Upper lobe of right lung (tissue), 1 donor: ENCODE data around the gene STX4. TPM values are rescaled to one million over a fixed set of nuclear protein-coding genes. Genes with fewer than 3 reads are reported as not detected.
"Not testable (repeated sequence)": the region's sequence is repeated elsewhere in the genome, so short reads cannot be mapped to it uniquely, and the experiment has no call there.

ENCODE experiments used
- ATAC-seq: fragments of 200-7000 bp; cut with Tn5 transposase; one replicate; pipeline ENCODE4 v1.9.1; 2020; ENCODE audit warnings: mild to moderate bottlenecking, moderate library complexity
- DNase-seq: peaks from one replicate; pipeline ENCODE4 v3.0.0-alpha.2; 2020
- H3K27ac ChIP-seq: fragments of 200-600 bp; one replicate; pipeline ENCODE4 v1.8.0; 2022
- H3K27me3 ChIP-seq: fragments of 200-600 bp; one replicate; pipeline ENCODE4 v1.8.0; 2022; ENCODE audit warnings: mild to moderate bottlenecking
- H3K36me3 ChIP-seq: fragments of 200-600 bp; one replicate; pipeline ENCODE4 v1.8.0; 2022
- H3K4me1 ChIP-seq: fragments of 200-600 bp; one replicate; pipeline ENCODE4 v1.8.0; 2022
- H3K4me3 ChIP-seq: fragments of 200-600 bp; one replicate; pipeline ENCODE4 v1.8.0; 2022; ENCODE audit warnings: mild to moderate bottlenecking
- H3K9me3 ChIP-seq: fragments of 200-600 bp; one replicate; pipeline ENCODE4 v1.8.0; 2022
- intact Hi-C: fragments of 100-400 bp; cut with DNase I; formaldehyde crosslinking; loops from one replicate; pipeline ENCODE4 v1.11.0; 2022
- total RNA-seq: library from RNA; stranded (reverse); fragmentation: NEBNext Ultra II Directional; extraction: Animal tissue kit (Norgen Biotek cat#: 25700); gene quantifications from one replicate; pipeline ENCODE4 v1.2.1, GENCODE V29; 2021
- TF ChIP-seq, protein P1 (sequence below): fragments of 200-600 bp; IDR thresholded peaks from one replicate; pipeline ENCODE4 v1.8.0; 2022; ENCODE audit warnings: antibody characterized with exemption
- donor health status: DM: no; HTN: yes; CAD: no; lungs with severe emphysema.

STX4 gene
- total RNA-seq, 1 donor from 2014 or later, result 91.7 TPM

DNA sequence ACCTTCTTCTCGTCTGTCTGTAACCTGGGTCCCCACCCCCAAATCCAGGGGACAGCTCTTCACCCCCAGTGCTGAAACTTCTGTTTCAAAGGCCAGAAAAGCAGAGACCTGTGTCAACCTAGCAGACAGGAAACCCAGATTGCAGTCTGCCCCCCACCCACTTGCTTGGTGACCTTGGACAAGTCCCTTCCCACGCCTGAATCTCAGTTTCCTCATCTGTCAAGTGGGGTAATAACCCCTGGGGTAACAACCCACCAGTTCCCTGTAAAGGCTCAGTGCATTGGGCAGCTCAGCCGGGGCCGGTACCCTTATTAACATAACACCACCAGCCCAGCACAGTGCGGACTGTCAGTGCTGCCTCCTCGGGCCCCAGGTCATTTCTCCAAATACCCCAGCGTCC, 24.2 kb upstream of the STX4 start:
- Histone ChIP-seq H3K9me3 (no peaks in the 10 kb centered on the region), H3K4me3 (no peak overlapping the region), H3K36me3 (no peaks in the 10 kb centered on the region), H3K4me1 (no peaks in the 10 kb centered on the region), H3K27me3 (peaks cover 46% of the 10 kb centered on the region), H3K27ac (no peak overlapping the region)
- TF ChIP-seq, protein P1, sequence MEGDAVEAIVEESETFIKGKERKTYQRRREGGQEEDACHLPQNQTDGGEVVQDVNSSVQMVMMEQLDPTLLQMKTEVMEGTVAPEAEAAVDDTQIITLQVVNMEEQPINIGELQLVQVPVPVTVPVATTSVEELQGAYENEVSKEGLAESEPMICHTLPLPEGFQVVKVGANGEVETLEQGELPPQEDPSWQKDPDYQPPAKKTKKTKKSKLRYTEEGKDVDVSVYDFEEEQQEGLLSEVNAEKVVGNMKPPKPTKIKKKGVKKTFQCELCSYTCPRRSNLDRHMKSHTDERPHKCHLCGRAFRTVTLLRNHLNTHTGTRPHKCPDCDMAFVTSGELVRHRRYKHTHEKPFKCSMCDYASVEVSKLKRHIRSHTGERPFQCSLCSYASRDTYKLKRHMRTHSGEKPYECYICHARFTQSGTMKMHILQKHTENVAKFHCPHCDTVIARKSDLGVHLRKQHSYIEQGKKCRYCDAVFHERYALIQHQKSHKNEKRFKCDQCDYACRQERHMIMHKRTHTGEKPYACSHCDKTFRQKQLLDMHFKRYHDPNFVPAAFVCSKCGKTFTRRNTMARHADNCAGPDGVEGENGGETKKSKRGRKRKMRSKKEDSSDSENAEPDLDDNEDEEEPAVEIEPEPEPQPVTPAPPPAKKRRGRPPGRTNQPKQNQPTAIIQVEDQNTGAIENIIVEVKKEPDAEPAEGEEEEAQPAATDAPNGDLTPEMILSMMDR, result no peak
- ATAC-seq, result no peak
- DNase-seq, result no peak
- intact Hi-C loops, result no loop called here

DNA sequence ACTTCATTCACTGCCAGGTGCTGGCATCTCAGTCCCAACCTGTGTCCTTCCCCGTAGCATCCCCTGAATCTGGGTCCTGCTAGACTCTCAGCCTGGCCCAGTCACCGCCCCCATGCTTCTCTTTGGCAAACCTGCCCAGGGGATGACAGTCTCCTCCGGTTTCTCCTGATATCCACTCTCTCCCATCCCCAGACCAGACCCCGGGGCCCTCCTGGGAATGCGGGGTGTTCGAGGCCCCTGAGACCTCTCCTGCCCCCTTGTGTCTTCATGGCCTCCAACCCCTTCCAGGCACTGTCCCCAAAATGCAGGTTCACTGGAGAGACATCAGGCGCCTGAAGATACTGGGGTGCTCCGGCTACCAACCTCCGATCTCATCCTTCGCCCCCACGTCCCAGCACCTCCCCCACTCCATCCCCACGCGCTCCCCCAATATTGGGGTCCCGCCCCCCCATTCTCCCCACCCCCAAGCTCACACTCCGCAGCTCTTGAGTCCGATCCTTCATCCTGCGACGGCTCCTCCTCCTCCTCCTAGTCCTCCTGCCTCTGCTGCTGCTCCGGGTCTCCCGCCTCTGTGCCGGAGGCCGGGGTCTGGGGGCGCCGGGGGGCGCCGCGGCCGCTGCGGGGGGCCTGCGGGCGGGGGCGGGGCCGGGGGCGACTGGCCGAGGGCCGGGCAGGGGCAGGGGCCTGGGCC, 23.3 kb upstream of the STX4 start:
- H3K36me3 ChIP-seq, result no peaks in the 10 kb centered on the region
- no peak overlapping the region for H3K27ac ChIP-seq
- DNase-seq (no peak), ATAC-seq (no peak)
- intact Hi-C loops, result no loop called here
- H3K27me3 ChIP-seq, result peaks cover 46% of the 10 kb centered on the region
- TF ChIP-seq, protein P1, result no peak
- H3K4me3 ChIP-seq, result no peak overlapping the region
- H3K9me3 ChIP-seq, result no peaks in the 10 kb centered on the region
- no peaks in the 10 kb centered on the region for H3K4me1 ChIP-seq

DNA sequence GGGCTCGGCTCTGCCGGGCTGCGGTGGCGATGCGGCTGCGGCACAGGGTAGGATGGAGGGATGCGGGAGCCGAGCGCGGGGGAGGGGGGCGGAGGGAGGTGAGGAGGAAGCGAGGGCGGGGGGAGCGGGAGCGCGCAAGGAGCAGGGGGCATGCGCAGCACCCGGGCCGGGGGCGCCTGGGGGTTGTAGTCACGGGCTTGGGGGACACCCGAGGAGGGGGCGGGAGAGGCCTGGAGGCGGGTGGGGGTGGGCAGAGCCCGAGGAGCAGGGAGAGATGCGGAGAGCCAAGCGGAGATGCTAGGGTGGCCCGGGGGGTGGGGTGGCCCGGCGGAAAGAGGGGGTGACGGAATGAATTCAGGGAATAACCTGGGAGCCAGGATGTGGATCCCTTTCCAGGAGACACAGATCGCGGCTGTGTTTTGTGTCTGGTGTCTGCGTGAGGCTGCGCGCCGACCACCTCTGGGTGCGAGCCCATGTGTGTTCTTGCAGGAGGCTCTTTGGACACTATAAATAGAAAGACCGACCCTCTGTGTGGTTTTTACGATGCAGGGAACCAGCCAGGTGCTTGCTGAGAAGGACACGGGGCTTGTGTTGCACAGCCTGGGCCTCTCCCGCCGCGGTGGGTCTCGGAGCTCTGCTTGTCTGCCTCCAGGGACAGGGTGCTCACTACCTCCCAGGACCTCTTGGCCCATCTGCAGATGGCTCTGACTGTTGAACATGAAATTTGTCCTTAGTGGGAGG, 22.6 kb upstream of the STX4 start, which contains the start of gene STX1B:
STX1B (minus strand) TSS at position 54 of the 741 bp plus-strand sequence. CDS start 242 bp downstream, outside the sequence.
- no peak for DNase-seq
- H3K27me3 ChIP-seq, result peaks cover 46% of the 10 kb centered on the region

DNA sequence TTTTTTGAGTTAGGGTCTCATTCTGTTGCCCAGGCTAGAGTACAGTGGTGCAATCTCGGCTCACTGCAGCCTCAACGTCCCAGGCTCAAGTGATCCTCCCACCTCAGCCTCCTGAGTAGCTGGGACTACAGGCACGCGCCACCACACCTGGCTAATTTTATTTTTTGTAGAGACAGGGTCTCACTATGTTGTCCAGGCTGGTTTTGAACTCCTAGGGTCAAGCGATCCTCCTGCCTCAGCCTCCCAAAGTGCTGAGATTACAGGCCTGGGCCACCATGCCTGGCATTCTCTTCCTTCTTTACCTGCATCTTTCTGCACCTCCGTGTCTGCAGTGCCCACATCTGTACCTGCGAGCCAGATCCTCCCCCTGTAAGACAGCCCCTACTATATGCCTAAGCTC, 21.5 kb upstream of the STX4 start:
- H3K27me3 ChIP-seq, result peaks cover 46% of the 10 kb centered on the region

More for the DNA sequence above, 22.6 kb upstream of the STX4 start, which contains the start of gene STX1B:
- no peaks in the 10 kb centered on the region for H3K36me3 ChIP-seq
- no peaks in the 10 kb centered on the region for H3K9me3 ChIP-seq
- H3K27ac ChIP-seq, result no peak within 1 kb of the TSS
- H3K4me1 ChIP-seq, result no peaks in the 10 kb centered on the region
- no peak within 1 kb of the TSS for H3K4me3 ChIP-seq
- TF ChIP-seq, protein P1, result no peak
- no peak for ATAC-seq
- intact Hi-C loops, result no loop called here

DNA sequence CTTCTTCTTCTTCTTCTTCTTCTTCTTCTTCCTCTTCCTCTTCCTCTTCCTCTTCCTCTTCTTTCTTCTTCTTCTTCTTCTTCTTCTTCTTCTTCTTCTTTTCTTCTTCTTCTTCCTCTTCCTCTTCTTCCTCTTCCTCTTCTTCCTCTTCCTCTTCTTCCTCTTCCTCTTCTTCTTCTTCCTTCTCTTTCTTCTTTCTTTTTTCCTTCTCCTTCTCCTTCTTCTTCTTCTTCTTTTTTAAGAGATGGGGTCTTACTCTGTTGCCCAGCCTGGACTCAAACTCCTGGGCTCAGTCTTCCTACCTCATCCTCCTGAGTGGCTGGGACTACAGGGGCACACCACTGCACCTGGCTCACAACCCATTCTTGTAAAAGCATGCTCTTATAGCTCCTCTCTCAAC, 20.1 kb upstream of the STX4 start:
- H3K9me3 ChIP-seq, H3K27ac ChIP-seq, DNase-seq, H3K36me3 ChIP-seq, H3K4me1 ChIP-seq, H3K4me3 ChIP-seq, ATAC-seq, intact Hi-C loops: not testable (repeated sequence)
- peaks cover 39% of the 10 kb centered on the region for H3K27me3 ChIP-seq

More for the DNA sequence above, 21.5 kb upstream of the STX4 start:
- ATAC-seq, H3K36me3 ChIP-seq, intact Hi-C loops, H3K9me3 ChIP-seq, H3K4me1 ChIP-seq, H3K27ac ChIP-seq, DNase-seq, H3K4me3 ChIP-seq: not testable (repeated sequence)

DNA sequence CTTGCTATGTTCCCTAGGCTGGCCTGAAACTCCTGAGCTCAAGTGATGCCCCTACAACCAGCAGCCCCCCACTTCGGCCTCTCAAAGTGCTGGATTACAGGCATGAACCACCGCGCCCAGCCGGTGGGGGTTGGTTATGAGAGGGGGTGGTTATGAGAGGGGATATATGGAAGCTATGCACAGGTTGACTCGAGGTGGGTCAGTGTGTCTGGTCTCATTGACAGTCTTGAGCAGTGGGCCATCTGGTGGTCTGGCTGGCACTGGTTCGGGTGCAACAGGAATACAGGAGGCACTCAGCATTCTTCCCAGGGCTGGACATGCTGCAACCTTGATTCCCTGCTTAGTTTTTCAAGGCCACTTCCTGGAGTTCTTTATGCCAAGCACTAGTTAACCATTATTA, 17.3 kb upstream of the STX4 start:
- Histone ChIP-seq H3K4me1 (no peaks in the 10 kb centered on the region), H3K27me3 (peaks cover 18% of the 10 kb centered on the region), H3K4me3 (no peak overlapping the region), H3K9me3 (no peaks in the 10 kb centered on the region), H3K36me3 (no peaks in the 10 kb centered on the region), H3K27ac (no peak overlapping the region)
- TF ChIP-seq, protein P1, result no peak
- no peak for DNase-seq
- intact Hi-C loops, result no loop called here
- no peak for ATAC-seq

DNA sequence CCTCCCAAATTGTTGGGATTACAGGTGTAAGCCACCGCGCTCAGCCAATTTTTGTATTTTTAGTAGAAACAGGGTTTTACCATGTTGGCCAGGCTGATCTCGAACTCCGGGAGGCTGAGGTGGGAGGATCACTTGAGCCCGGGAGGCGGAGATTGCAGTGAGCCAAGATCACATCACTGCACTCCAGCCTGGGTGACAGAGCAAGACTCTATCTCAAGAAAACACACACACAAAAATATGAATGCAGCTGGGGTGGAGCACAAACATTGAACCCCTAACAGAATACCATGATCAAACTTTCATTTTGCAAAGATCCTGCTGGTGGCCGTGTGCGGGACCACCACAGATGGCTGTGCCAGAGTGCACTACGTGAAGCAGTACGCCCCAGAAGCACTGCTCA, 15.6 kb upstream of the STX4 start:
- ATAC-seq, H3K4me1 ChIP-seq, DNase-seq, H3K4me3 ChIP-seq, H3K36me3 ChIP-seq, H3K27ac ChIP-seq, H3K9me3 ChIP-seq, H3K27me3 ChIP-seq, intact Hi-C loops: not testable (repeated sequence)
